Left hindlimb (tissue), 1 donor: ENCODE results near the gene FZD7.
A peak's percentile ranks its signal among the peaks of the same experiment; 100 is the strongest.

Experiments used
- DNase-seq: peaks from one replicate; pipeline ENCODE4 v3.0.0-alpha.2; 2018

FZD7 gene

GRCh38 chr2:202014759-202015211, 18.9 kb upstream of the FZD7 start:
- DNase-seq = no peak

- no peak for DNase-seq
Observed at GRCh38 chr2:202015471-202015870, 18.2 kb upstream of the FZD7 start.

GRCh38 chr2:202016579-202017227, 17.0 kb upstream of the FZD7 start:
- DNase-seq = no peak

DNA sequence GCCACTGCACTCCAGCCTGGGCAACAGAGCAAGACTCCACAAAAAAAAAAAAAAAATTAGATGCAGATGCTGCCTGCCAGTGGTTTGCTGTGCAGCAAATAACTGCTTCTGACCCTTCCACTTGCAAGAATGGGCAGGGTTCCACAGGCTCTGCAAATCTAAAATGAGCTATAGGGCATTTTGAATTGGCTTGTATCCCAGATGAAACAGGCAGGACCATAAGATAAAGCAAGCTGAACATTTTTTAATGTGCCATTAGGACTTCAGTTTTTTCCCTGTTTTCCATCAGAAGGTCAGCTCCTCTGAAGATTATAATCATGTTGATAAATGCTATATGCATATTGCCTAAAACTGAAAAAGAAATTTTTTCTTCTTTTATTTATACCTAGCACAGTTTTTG, 15.7 kb upstream of the FZD7 start:
- DNase-seq = no peak

- DNase-seq = no peak
Observed at GRCh38 chr2:202018950-202019349, 14.7 kb upstream of the FZD7 start.

DNA sequence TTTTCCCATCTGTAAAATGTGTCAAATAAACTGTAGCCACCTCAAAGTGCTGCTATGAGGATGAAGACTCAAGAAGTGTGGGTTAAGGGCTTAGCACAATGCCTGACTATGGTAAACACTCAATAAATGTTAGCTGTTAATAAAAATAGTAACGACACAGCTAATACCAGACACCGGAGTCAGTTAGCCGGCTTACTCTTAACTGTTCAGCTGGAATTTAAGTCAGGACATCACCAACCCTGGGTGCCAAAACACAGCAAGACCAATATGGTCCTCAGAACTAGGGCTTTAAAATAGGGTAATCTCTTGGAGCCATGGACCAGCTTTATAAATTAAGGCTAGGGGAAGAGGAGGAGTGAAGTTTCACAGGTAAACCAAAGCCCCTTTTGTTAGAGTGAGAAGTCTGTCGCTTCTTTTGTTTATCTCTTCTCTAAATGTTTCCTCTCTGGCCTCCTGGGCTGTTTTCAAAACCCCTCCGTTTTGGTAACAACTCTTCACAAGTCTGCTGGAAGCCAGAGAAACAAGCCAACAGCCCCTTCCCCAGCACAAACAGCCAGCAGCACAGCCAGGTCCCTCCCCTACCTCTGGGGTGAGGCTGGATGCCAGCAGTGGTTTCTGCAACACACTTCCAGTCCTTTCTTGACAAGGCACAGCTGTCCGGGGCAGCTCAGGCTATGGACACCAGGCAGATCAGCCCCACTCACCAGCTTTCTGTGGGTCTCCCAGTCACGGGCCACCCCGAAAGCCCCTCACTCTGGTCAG, 13.8 kb upstream of the FZD7 start:
- no peak for DNase-seq

- no peak for DNase-seq
Observed at GRCh38 chr2:202022755-202023154, 10.9 kb upstream of the FZD7 start.

DNA sequence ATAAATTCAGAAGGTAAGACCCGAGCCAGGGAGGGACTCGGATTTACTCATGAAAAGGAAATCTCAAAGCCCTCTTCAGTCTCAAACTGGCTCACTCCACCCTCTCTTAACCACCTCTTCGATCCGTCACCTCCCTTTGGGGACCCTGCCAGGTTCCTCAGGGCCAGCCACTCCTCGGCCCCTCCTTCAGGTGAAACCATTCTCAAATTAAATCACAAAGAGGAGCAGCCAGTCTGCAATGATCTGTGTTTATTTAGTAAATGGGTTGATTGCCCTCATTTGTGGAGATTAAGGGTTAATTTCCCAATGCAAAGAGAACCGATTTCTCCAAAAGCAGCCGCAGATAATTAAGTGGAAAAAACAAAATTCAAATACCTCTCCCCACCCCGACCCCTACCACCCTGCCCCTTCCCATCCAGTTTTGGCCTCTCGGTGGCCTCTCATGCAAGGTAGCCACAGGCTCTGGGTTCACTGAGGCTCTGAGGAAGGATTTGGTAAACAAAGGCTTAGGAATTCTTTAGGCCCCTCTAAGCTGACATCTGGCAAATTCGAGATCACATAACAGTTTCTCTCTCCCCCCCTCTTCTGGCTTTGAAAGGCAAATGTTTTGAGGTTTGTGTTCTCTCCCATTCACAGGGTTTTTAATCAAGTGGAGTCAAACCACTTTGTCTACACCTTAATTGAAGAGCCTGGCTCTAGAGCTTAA, 10.3 kb upstream of the FZD7 start:
- DNase-seq = peak; percentile 51

- no peak for DNase-seq
Observed at GRCh38 chr2:202023904-202024266, 9.8 kb upstream of the FZD7 start.

DNA sequence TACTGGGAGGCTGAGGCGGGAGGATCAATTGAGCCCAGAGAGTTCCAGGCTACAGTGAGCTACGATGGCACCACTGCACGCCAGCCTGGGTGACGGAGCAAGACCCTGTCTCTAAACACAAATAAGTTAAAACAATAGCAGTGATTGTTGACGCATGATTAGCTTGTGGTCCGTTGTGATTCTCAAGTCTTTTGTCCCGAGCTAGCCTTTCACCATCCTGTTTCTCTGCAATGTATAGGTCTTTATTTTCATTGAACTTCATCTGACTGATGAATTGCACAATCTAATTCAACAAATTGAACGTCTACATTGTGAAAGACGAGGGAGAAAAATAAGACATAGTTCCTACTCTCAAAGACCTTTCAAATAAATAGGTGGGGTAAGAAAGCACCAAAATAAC, 8.8 kb upstream of the FZD7 start:
- no peak for DNase-seq

GRCh38 chr2:202025816-202026215, 7.8 kb upstream of the FZD7 start:
- DNase-seq = no peak

- no peak for DNase-seq
Observed at GRCh38 chr2:202026507-202026906, 7.1 kb upstream of the FZD7 start.

GRCh38 chr2:202030691-202031090, 3.0 kb upstream of the FZD7 start:
- DNase-seq = no peak

GRCh38 chr2:202031246-202031951, 2.3 kb upstream of the FZD7 start:
- DNase-seq = no peak

DNA sequence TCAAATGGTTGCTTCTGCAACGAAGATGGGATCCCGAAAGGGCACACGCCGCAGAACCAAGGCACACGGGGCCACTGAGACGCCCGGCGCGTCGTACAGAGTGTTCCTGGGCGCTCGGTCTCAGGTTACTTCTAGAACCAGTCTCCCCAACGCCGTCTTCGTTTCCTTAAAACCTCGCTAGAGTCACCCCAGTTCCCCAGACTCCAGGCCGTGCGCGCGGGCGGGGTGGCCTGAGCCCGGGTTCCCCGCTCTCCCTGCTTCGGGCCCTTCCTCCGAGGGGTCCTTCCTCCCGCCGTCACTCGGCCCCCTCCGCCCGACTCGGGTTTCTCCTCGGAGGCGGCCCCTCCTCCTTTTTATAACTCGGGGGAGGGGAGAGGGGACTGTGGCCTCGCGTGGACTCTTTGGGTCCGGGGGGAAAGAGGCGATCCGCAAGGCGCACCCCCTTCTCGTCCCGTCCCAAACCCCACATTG, 774 bp upstream of the FZD7 start:
- DNase-seq = peak; percentile 89

DNA sequence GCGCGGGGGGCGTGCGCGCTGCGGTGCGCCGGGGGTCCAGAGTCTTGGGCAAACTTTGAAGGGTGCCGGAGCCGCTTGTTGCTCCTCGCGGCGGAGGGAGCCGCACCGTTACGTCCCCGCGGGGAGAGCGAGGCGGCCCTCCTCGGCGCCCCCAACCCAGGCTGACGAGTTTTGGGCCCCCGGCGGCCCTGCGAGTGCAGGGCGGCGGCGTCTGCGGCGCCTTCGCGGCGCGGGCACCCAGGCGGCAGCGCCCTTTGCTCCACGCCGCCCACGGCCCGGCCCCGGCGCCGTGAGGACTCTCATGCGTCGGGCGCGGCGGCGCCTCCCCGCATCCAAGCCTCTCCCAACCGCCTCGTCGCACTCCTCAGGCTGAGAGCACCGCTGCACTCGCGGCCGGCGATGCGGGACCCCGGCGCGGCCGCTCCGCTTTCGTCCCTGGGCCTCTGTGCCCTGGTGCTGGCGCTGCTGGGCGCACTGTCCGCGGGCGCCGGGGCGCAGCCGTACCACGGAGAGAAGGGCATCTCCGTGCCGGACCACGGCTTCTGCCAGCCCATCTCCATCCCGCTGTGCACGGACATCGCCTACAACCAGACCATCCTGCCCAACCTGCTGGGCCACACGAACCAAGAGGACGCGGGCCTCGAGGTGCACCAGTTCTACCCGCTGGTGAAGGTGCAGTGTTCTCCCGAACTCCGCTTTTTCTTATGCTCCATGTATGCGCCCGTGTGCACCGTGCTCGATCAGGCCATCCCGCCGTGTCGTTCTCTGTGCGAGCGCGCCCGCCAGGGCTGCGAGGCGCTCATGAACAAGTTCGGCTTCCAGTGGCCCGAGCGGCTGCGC, 814 bp downstream of the FZD7 start:
- DNase-seq = peak; percentile 54

DNA sequence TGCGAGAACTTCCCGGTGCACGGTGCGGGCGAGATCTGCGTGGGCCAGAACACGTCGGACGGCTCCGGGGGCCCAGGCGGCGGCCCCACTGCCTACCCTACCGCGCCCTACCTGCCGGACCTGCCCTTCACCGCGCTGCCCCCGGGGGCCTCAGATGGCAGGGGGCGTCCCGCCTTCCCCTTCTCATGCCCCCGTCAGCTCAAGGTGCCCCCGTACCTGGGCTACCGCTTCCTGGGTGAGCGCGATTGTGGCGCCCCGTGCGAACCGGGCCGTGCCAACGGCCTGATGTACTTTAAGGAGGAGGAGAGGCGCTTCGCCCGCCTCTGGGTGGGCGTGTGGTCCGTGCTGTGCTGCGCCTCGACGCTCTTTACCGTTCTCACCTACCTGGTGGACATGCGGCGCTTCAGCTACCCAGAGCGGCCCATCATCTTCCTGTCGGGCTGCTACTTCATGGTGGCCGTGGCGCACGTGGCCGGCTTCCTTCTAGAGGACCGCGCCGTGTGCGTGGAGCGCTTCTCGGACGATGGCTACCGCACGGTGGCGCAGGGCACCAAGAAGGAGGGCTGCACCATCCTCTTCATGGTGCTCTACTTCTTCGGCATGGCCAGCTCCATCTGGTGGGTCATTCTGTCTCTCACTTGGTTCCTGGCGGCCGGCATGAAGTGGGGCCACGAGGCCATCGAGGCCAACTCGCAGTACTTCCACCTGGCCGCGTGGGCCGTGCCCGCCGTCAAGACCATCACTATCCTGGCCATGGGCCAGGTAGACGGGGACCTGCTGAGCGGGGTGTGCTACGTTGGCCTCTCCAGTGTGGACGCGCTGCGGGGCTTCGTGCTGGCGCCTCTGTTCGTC, 1.7 kb downstream of the FZD7 start:
- peak; percentile 80 for DNase-seq

- no peak for DNase-seq
Observed at GRCh38 chr2:202035941-202036372, 2.3 kb downstream of the FZD7 start.

DNA sequence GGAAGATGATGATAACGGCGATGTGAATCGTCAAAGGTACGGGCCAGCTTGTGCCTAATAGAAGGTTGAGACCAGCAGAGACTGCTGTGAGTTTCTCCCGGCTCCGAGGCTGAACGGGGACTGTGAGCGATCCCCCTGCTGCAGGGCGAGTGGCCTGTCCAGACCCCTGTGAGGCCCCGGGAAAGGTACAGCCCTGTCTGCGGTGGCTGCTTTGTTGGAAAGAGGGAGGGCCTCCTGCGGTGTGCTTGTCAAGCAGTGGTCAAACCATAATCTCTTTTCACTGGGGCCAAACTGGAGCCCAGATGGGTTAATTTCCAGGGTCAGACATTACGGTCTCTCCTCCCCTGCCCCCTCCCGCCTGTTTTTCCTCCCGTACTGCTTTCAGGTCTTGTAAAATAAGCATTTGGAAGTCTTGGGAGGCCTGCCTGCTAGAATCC, 3.0 kb downstream of the FZD7 start:
- peak; percentile 62 for DNase-seq

- no peak for DNase-seq
Observed at GRCh38 chr2:202037086-202037485, 3.4 kb downstream of the FZD7 start.
